B cell (primary cell): Measurements from ENCODE around the gene SP7. TPM values are rescaled to one million over a fixed set of nuclear protein-coding genes. Genes with fewer than 3 reads are reported as not detected.

Source experiments
- ATAC-seq: fragments of 200-7000 bp; cut with Tn5 transposase; one replicate; pipeline ENCODE4 v1.10.0; 2021; ENCODE audit warnings: low read depth, mild to moderate bottlenecking, moderate number of reproducible peaks, moderate library complexity
- CTCF ChIA-PET: fragments of 350-600 bp; sonication (Branson Sonifier 250); formaldehyde crosslinking; loops from one replicate; lab custom pipeline; 2021; ENCODE audit warnings: antibody characterized with exemption, inconsistent platforms; lab: Charles Lee
- POLR2A ChIA-PET: fragments of 350-600 bp; sonication (Branson Sonifier 250); formaldehyde crosslinking; loops from one replicate; lab custom pipeline; 2021; ENCODE audit warnings: antibody characterized with exemption; lab: Charles Lee
- DNase-seq: peaks from one replicate; pipeline ENCODE4 v3.0.0; 2013
- H2AFZ ChIP-seq: 2 replicates; pipeline ENCODE4 v1.6.1; 2012; ENCODE audit warnings: mild to moderate bottlenecking, low read depth, low read length; ENCODE audit not compliant: insufficient read depth, poor library complexity, severe bottlenecking
- H3K27ac ChIP-seq, 2 donors: 1 replicate in 1 of 2; 2 replicates in 1 of 2; pipeline ENCODE4 v1.5.1; 2012 to 2013; ENCODE audit warnings: low read length in 2 of 2, mild to moderate bottlenecking in 2 of 2, moderate library complexity in 1 of 2
- H3K27me3 ChIP-seq, 4 experiments: fragments of 200-600 bp in 1 of 4; sonication (generic) in 1 of 4; replicated peaks in 1 of 4; 1 replicate in 2 of 4; 2 replicates in 2 of 4; pipeline versions ENCODE4 v1.6.1 to v1.7.0; 2013 to 2016; ENCODE audit warnings: low read length in 3 of 4, mild to moderate bottlenecking in 2 of 4, mixed read lengths in 1 of 4, moderate library complexity in 1 of 4; ENCODE audit not compliant: insufficient read depth in 4 of 4, control insufficient read depth in 3 of 4; ENCODE audit errors: control extremely low read depth in 1 of 4
- H3K36me3 ChIP-seq, 2 experiments: replicated peaks in 1 of 2; 1 replicate in 1 of 2; 2 replicates in 1 of 2; pipeline versions ENCODE4 v1.6.1 to v1.7.1; 2013; ENCODE audit warnings: low read length in 1 of 2; ENCODE audit not compliant: insufficient read depth in 2 of 2, control insufficient read depth in 1 of 2; ENCODE audit errors: control extremely low read depth in 1 of 2, extremely low read depth in 1 of 2
- H3K4me1 ChIP-seq, 2 donors: fragments of 200-600 bp in 1 of 2; sonication (generic) in 1 of 2; 1 replicate in 1 of 2; 2 replicates in 1 of 2; pipeline versions ENCODE4 v1.5.1 to v1.6.1; 2013 to 2017; ENCODE audit warnings: low read length in 2 of 2; ENCODE audit not compliant: control insufficient read depth in 2 of 2, insufficient read depth in 2 of 2
- H3K4me2 ChIP-seq: replicated peaks from 2 replicates; pipeline ENCODE3; 2012; ENCODE audit warnings: mild to moderate bottlenecking, low read depth, low read length; ENCODE audit not compliant: poor library complexity, severe bottlenecking
- H3K4me3 ChIP-seq, 5 experiments: fragments of 200-600 bp in 1 of 5; sonication (generic) in 1 of 5; 1 replicate in 3 of 5; 2 replicates in 2 of 5; pipeline versions ENCODE4 v1.5.1 to v1.7.0; 2011 to 2016; ENCODE audit warnings: low read length in 4 of 5, mild to moderate bottlenecking in 4 of 5, low read depth in 2 of 5, control low read depth in 1 of 5, moderate library complexity in 1 of 5; ENCODE audit not compliant: insufficient read depth in 1 of 5; ENCODE audit errors: control extremely low read depth in 1 of 5, extremely low read depth in 1 of 5
- H3K79me2 ChIP-seq: fragments of 200-600 bp; sonication (generic); one replicate; pipeline ENCODE4 v1.6.0; 2016; ENCODE audit warnings: low read length; ENCODE audit not compliant: control insufficient read depth, insufficient read depth
- H3K9ac ChIP-seq: fragments of 200-600 bp; sonication (generic); 2 replicates; pipeline ENCODE4 v1.6.1; 2017; ENCODE audit warnings: mild to moderate bottlenecking, low read length, moderate library complexity
- H3K9me3 ChIP-seq, 3 donors: one replicate each; pipeline versions ENCODE4 v1.6.1 to v1.7.1; 2013; ENCODE audit warnings: low read length in 2 of 3; ENCODE audit not compliant: control insufficient read depth in 2 of 3, insufficient read depth in 1 of 3; ENCODE audit errors: control extremely low read depth in 1 of 3
- H4K20me1 ChIP-seq: 2 replicates; pipeline ENCODE4 v1.6.0; 2012; ENCODE audit warnings: mild to moderate bottlenecking, low read length; ENCODE audit not compliant: insufficient read depth, control insufficient read depth, poor library complexity, severe bottlenecking
- H3K27ac Mint-ChIP-seq: one replicate; pipeline ENCODE4 v1.8.0; 2021; ENCODE audit warnings: mixed read lengths
- H3K27me3 Mint-ChIP-seq: one replicate; pipeline ENCODE4 v1.8.0; 2021; ENCODE audit warnings: mixed read lengths
- H3K4me1 Mint-ChIP-seq: one replicate; pipeline ENCODE4 v1.8.0; 2021; ENCODE audit warnings: mixed read lengths
- H3K4me3 Mint-ChIP-seq: one replicate; pipeline ENCODE4 v1.8.0; 2021; ENCODE audit warnings: mixed read lengths
- H3K9me3 Mint-ChIP-seq: one replicate; pipeline ENCODE4 v1.8.0; 2022; ENCODE audit warnings: mixed read lengths; ENCODE audit not compliant: insufficient read depth
- CTCF ChIP-seq: fragments of 200-600 bp; IDR thresholded peaks from one replicate; pipeline ENCODE4 v1.8.0; 2022; ENCODE audit warnings: antibody characterized with exemption, mild to moderate bottlenecking
- EZH2 ChIP-seq: IDR thresholded peaks from 2 replicates; pipeline ENCODE4 v1.6.1; 2012; ENCODE audit warnings: borderline replicate concordance, low read depth, mild to moderate bottlenecking, moderate library complexity, low read length; ENCODE audit not compliant: insufficient read depth, poor library complexity, severe bottlenecking
- WGBS: methylation state at CpG from one replicate; pipeline ENCODE4 v1.1.5; 2013; ENCODE audit warnings: missing lambda C conversion rate; ENCODE audit not compliant: insufficient coverage; 5-methylcytosine and 5-hydroxymethylcytosine counted together
- intact Hi-C: fragments of 100-400 bp; cut with micrococcal nuclease; formaldehyde crosslinking; loops from one replicate; pipeline ENCODE4 v1.10.0; 2022
- polyA plus RNA-seq: library from polyadenylated mRNA; depleted of rRNA; stranded (reverse); fragments of >200 nt; gene quantifications from 2 replicates; pipeline ENCODE4 v1.2.3, GENCODE V29; 2012
- total RNA-seq, 2 donors: library from RNA; stranded (reverse); fragments of 120-200 nt in 1 of 2; gene quantifications; 1 replicate in 1 of 2; 2 replicates in 1 of 2; pipeline versions ENCODE4 v1.2.3 to v1.2.4, GENCODE V29; 2013 to 2022

Gene SP7
- total and polyA plus RNA-seq, 2 donors (not counting 1 experiment from before 2014, with no cell fraction given): 0.34 TPM; not detected in 1

- peaks cover 27% of the 10 kb centered on the region for H3K79me2 ChIP-seq
- peak overlapping the region; percentile 88 for H3K9ac ChIP-seq
- H4K20me1 ChIP-seq: no peaks in the 10 kb centered on the region
- Mint-ChIP-seq H3K27me3 (no peaks in the 10 kb centered on the region), H3K4me3 (peak overlapping the region; percentile 99), H3K27ac (peak overlapping the region; percentile 99), H3K9me3 (no peaks in the 10 kb centered on the region), H3K4me1 (peaks cover 34% of the 10 kb centered on the region)
- peak overlapping the region; percentile 17 to 95 (median 87) for H3K4me3 ChIP-seq
- H3K4me1 ChIP-seq: peaks cover 20 to 29% of the 10 kb centered on the region in 2 donors
- DNase-seq: no peak
- H3K27me3 ChIP-seq: no peaks in the 10 kb centered on the region
- H3K27ac ChIP-seq: peak overlapping the region; percentile 73 to 84
- peak overlapping the region; percentile 80 for H3K4me2 ChIP-seq
- peaks cover 0 to 27% of the 10 kb centered on the region in 2 experiments for H3K36me3 ChIP-seq
- H3K9me3 ChIP-seq: no peaks in the 10 kb centered on the region
- intact Hi-C loops: loop anchor here (1.0 to 10.0 kb wide), 11 partner anchors 21 to 304 kb away; partner anchors contain the start of genes ATF7, ESPL1, MYG1 and PCBP2
- H2AFZ ChIP-seq: peak overlapping the region; percentile 87
- TF ChIP-seq EZH2 (no peak), CTCF (no peak)
- ChIA-PET POLR2A (interaction anchor here (0.5 to 1.7 kb wide), 18 partner anchors 12 to 205 kb away, joined by 3 to 21 read pairs (median 5); partner anchors contain the start of genes CSAD, MYG1, PFDN5 and SP1), CTCF (interaction anchor here (0.8 to 15.1 kb wide), 32 partner anchors 9 to 255 kb away, joined by 3 to 353 read pairs (median 6); partner anchors contain the start of genes CSAD, ESPL1, ITGB7 and MYG1)
- 18% methylated on average over 5 of the region's 10 CpGs for WGBS
- no peak for ATAC-seq
These were observed 15.6 kb downstream of the SP7 start for GRCh38 chr12:53320352-53321195.

DNA sequence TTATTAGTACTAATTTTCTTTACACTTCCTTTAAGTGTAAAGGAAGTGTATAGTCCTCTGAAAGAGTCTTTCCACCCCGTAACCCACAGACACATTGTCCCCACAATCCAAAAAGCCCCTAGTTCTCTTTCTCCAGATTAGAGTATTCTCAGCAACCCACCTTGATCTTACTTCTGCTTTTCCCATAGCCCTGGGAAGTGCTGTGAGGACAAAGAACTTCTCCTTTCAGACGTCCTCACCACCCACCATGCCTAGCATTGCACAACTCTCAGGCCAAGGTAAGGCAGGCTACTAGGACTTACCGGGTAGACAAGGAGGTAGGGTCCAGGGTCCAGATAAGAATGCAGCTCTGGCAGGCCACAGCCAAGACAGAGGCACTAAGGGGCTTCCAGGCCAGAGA lies 22.2 kb downstream of the SP7 start:
- Mint-ChIP-seq H3K27ac (no peak overlapping the region), H3K4me1 (peaks cover 8% of the 10 kb centered on the region), H3K4me3 (no peak overlapping the region), H3K9me3 (no peaks in the 10 kb centered on the region), H3K27me3 (no peaks in the 10 kb centered on the region)
- Histone ChIP-seq H3K9ac (no peak overlapping the region), H2AFZ (no peak overlapping the region), H3K9me3 (no peaks in the 10 kb centered on the region), H3K36me3 (peaks cover 0 to 52% of the 10 kb centered on the region in 2 experiments), H4K20me1 (no peaks in the 10 kb centered on the region), H3K4me1 (peaks cover 0 to 3% of the 10 kb centered on the region in 2 donors), H3K79me2 (peaks cover 18% of the 10 kb centered on the region), H3K27me3 (no peaks in the 10 kb centered on the region), H3K4me2 (no peak overlapping the region), H3K4me3 (no peak overlapping the region), H3K27ac (no peak overlapping the region)
- CTCF ChIA-PET: interaction anchor here (1.5 kb wide), 1 partner anchor 100 kb away, joined by 4 read pairs; no protein-coding TSS in a partner anchor
- WGBS: 20% methylated on average over 1 of the region's 3 CpGs
- intact Hi-C loops: no loop called here
- ATAC-seq: no peak
- POLR2A ChIA-PET: no interaction called here
- no peak for DNase-seq
- no peak for TF ChIP-seq EZH2
- TF ChIP-seq CTCF: no peak
